GM12891 (cell line): Measurements from ENCODE around the gene METAP1.
"Not testable (repeated sequence)": the region's sequence is repeated elsewhere in the genome, so short reads cannot be mapped to it uniquely, and the experiment has no call there.

Experiments
- POLR2A ChIP-seq: IDR thresholded peaks from 2 replicates; pipeline ENCODE4 v1.6.1; 2011; ENCODE audit warnings: low read depth, low read length, control low read depth
- POLR2AphosphoS5 ChIP-seq: IDR thresholded peaks from 2 replicates; pipeline ENCODE4 v1.6.1; 2011; ENCODE audit warnings: low read depth, low read length, control low read depth
- POU2F2 ChIP-seq: IDR thresholded peaks from 2 replicates; pipeline ENCODE4 v1.6.1; 2011; ENCODE audit warnings: low read depth, mild to moderate bottlenecking, control low read depth, low read length, moderate library complexity
- TAF1 ChIP-seq: IDR thresholded peaks from 2 replicates; pipeline ENCODE4 v1.6.1; 2011; ENCODE audit warnings: low read depth, low read length, control low read depth

- not testable (repeated sequence) for TF ChIP-seq POLR2AphosphoS5, POU2F2, POLR2A, TAF1
These were observed 2.7 kb upstream of the METAP1 start for GRCh38 chr4:98992835-98993234.
